PC-3 (cell line): ENCODE data around the gene EEF1A2.

ENCODE experiments used
- CTCF ChIP-seq: fragments of 300-600 bp; sonication (generic); conservative IDR thresholded peaks from 2 replicates; pipeline ENCODE4 v1.5.1; 2017; ENCODE audit warnings: antibody characterized with exemption, low read depth, mild to moderate bottlenecking, low read length
- EZH2 ChIP-seq: fragments of 300-600 bp; sonication (generic); IDR thresholded peaks from one replicate; pipeline ENCODE4 v1.6.1; 2017; ENCODE audit warnings: antibody characterized with exemption, mild to moderate bottlenecking, low read length; ENCODE audit not compliant: unreplicated experiment
- EZH2phosphoT487 ChIP-seq: fragments of 300-600 bp; sonication (generic); IDR thresholded peaks from 2 replicates; pipeline ENCODE4 v1.6.1; 2018; ENCODE audit warnings: mild to moderate bottlenecking, antibody characterized with exemption, low read length, borderline replicate concordance

- TF ChIP-seq CTCF (peak; percentile 64), EZH2 (no peak), EZH2phosphoT487 (no peak)
Measured at GRCh38 chr20:63442100-63442493, 56.8 kb downstream of the EEF1A2 start.
